NCI-H2227 (cell line): ENCODE data around the gene ZNF283.
"Not testable (repeated sequence)": the region's sequence is repeated elsewhere in the genome, so short reads cannot be mapped to it uniquely, and the experiment has no call there.

ENCODE experiments used
- DNase-seq: peaks from one replicate; lab custom pipeline; 2025; ENCODE audit not compliant: unreplicated experiment; lab: John Stamatoyannopoulos, UW

ZNF283 gene

DNA sequence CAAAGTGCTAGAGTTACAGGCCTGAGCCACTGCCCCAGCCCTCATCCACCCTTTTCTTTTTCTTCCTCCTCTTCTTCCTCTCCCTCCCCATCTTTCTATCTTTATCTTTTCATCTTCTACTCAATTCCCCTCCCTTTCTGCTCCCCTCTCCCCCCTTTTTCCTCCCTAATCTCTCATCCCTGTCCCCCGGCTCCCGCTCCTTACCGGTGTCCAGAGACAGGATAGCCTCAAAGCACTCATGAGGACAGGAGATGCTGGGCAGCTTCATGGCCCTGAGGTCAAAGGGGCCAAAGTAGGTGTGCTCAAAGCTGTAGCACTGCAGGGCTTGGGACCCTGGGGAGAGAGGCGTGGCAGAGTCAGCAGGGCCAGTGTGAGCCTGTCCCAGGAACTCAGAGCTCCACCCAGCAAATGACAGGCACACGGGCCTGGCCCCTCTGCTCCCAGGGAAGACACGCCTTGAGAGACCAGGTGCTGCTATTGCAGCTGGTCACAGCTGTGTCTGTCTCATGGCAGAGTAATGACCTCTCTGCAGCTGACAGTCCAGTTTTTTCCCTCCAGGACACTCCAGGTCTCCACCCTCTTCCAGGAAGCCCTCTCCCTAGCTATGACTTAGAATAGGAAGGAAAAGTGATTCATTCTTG lies 27.5 kb upstream of the ZNF283 start:
- DNase-seq, result no peak

DNA sequence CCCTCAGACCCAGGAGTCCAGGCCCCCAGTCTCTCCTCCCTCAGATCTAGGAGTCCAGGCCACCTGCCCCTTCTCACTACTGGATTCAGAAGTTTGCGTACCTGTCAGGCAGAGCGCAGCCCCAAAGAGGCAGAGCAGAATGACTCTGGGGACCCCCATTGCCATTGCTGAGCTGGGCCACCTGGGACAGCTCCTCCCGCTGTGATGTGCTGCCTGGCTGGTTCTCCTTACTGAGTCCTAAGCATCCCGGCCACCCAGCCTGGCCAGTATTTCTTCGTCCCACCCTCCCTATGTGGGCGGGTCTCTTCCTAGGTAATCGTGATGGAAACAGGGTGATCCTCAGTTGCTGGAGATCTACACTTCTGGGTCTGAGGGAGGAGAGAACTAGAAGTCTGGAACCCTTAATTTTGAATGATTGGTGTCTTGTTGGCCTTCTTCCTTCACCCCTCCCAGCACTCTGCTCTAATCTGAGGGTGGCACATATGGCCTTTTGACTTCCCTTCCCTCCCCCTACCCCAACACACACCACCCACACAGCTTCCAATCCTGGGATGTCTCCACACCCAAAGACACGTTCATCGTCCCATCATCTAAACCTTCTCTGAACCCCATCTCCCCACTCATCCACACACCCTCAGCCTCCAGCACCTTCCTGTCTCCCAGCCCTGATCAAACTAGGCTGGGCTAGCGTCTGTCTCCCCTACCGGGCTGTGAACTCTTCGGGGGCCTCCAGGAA lies 24.7 kb upstream of the ZNF283 start, which contains the start of gene LYPD5:
TSS of gene LYPD5 (minus strand) at position 232 of the 736 bp plus-strand sequence. CDS start at position 165, 67 bp downstream.
- DNase-seq, result no peak

DNA sequence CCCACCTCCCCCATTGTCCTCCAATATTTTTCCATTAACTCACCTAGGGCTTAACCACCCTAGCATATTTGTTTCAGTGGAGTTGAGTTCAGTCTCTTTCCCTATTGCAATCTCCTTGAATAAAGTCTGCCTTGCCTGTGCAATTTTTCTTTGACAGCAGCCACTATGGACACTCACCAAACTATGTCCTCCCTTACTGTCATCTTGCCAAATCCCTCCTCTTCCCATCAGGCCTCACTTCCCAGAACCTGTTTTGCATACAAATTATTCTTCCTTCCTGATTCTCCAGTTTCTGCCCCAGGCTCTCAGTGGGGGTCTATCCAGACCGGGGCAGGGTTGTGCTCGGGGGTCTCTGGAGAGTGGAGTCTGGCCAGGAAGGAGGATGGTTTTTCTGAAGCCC lies 22.7 kb upstream of the ZNF283 start:
- DNase-seq, result no peak

DNA sequence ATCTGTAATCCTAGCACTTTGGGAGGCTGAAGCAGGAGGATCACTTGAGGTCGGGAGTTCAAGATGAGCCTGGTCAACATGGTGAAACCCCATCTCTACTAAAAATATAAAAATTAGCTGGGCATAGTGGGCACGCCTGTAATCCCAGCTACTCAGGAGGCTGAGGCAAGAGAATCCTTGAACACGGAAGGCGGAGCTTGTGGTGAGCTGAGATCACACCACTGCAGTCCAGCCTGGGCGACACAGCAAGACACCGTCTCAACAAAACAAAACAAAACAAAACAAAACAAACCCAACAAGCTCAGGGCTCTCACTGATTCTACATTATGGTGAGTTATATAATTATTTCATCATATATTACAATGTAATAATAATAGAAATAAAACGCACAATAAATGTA lies 20.7 kb upstream of the ZNF283 start:
- not testable (repeated sequence) for DNase-seq

DNA sequence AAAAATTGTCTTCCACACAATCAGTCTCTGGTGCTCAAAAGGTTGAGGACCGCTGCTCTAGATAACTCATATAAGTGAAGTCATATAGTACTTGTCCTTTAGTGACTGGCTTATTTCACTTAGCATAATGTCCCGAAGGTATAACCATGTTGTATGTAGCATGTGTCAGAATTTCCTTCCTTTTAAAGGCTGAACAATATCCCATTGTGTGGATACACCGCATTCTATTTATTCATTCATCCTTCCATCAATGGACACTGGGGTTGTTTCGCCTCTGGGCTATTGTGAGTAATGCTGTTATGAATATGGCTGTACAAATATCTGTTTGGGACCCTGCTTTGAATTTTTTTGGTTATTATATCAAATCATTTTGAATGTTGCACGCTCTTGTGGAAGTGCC lies 20.3 kb upstream of the ZNF283 start:
- no peak for DNase-seq

DNA sequence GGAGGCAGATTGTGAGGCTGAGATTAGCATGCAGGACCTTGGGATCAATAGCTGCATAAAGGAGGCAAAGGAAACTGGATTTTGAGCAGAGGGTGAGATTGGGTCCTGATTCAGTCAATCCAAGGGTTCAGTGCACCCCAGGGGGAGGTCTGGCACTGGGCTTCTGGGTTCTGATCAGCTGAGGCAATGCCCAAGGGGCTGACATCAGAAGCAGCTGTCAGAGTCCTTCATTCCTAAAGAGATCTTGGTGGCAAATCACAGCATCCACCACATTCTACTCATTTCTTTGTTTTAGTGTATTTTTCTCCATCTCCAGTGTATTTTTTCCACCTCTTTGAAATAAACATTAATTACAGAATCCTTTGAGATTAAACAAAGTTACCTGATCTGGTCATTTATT lies 19.5 kb upstream of the ZNF283 start:
- DNase-seq, result no peak

DNA sequence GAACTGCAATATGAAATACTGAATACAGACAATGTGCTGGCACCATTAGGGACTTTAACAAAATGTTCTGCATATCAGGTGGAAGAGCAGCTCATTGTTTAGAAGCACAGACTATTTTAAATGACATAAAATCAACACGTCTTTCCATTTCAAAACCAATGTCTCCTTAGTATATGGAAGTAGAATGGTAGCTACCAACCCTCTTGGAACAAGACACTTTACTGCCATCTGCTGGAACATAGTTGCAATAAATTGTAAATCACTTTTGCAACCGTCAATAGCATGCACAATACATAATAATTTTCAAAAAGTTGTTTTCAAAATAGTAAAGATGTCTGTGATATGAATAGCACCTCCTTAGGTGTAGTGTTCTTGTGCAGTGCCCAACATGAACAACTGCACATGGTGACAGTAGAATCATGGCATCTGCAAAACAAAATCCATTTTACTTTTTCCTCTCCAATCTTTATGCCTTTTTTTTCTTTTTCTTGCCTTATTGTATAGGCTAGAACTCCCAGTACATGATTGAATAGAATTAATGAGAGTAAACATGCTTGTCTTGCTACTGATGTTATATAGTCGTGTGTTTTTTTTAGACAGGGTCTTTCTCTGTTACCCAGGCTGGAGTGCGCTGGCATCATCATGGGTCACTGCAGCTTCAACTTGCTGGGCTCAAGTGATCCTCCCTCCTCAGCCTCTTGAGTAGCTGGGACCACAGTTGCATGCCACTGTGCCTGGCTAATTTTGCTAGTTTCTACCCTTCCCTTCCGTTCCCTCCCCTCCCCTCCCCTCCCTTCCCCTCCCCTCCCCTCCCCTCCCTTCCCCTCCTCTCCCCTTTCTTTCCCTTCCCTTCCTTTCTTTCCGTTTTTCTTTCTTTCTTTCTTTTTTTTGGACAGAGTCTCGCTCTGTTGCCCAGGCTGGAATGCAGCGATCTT lies 17.1 kb upstream of the ZNF283 start:
- peak; percentile 15 for DNase-seq

DNA sequence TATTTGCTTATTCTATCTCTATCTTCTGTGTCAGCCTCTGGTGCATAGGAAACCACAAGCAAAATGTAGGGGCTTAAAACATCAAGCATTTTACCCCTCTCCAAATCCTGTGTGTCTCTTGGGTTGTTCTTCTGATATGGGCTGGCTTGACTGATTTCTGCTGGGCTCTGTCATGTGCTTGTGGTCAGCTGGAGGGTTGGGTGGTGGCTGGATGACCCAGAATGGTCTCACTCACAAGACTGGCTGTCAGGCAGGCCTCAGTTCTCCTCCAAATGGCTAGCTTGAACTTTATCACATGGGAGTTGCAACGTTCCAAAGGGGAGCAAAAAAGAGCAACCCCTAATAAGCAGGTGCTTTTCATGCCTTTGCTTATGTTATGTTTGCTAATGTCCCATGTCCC lies 15.3 kb upstream of the ZNF283 start:
- DNase-seq, result no peak

DNA sequence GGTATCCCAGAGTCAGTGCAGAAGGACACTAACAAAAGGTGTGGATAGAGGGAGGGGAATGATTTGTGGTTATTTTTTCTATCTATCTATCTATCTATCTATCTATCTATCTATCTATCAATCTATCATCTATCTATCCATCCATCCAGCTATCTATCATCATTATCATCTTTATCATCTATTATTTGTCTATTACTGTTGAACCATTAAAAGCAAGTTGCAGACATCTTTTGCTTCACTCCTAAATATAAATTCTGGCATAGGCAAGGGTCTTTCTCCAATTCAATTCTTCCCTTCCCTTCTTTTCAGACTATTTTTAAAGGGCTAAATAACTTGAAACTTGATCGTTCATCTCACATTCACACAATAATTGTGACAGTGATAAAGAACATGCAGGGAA lies 14.9 kb upstream of the ZNF283 start:
- DNase-seq, result no peak

DNA sequence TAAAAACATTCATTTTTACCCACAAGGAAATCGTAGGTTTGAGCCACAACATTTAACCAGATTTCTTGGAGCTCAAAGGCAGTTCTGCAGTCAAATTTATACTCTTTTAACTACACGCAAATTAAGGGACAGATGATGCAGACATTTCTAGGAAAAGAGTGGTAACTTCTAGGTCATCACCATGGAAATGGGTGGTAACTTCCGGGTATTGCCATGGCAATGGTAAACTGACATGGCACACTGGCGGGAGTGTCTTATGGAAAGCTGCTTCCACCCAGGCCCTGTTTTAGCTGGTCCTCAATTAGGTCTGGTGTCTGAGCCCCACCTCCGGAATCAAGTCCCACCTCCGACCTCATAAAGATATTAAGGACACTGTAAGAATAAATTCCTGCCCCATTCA lies 14.4 kb upstream of the ZNF283 start:
- DNase-seq, result no peak

DNA sequence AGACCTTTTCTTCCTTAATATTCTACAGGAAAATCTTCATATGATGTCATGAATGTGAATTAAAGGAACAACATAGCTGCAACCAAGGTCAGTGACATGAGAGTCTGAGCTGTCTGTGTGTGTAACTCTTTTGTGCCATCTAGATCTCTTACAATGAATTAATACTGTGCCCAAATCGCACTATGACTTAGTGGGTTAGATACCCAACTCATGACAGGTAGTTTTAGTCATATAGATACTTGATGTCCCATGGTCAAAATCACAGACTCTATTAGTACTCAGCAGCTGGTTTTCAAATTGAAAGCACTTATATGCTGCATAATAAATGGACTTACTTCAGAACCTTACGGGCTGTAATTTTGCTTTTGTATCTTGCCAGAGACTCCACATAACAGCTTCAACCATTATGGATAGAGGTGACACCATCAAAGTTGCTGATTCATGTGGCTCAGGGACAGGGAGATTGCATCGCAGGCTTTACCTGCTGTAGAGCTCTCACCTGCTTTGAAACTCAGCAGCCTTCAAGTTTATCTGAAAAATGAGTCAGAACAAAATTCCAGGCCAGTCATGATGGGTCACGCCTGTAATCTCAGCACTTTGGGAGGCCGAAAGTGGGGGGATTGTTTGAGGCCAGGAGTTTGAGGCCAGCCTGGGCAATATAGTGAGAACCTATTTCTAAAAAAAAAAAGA lies 12.3 kb upstream of the ZNF283 start:
- DNase-seq, result no peak

DNA sequence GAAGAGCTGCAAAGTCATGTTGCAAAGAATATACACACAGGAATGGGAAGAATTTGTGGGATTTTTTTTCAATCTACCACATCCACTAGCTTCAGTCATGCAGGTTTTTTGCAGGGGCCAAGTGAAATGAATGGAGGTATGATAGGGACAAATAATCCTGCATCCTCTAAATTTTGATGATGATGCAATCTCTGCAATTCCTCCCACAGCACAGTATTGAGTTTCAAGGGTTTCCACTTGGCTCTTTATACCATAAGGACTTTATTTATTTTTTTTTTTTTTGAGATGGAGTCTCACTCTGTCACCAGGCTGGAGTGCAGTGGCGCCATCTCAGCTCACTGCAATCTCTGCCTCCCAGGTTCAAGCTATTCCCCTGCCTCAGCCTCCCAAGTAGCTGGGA lies 9.7 kb upstream of the ZNF283 start:
- DNase-seq, result not testable (repeated sequence)

DNA sequence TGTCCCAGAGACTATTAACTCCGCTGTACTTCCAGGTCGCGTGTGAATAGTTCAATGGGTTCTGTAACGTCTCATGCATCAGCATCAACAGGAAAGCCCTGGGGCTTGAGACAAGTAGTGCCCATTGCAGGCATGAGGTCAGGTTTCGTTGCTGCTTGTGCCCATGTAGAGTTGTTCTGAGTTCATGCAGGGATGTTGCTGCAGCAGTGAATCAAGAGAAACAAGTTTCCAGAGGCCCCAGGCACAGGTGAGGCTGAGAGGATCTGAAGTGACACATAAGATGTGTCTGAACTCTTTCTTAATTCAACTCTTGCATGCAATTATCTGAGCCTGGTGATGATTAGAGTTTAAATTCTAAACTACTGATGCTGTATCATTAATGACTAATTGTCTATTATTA lies 8.6 kb upstream of the ZNF283 start:
- no peak for DNase-seq

DNA sequence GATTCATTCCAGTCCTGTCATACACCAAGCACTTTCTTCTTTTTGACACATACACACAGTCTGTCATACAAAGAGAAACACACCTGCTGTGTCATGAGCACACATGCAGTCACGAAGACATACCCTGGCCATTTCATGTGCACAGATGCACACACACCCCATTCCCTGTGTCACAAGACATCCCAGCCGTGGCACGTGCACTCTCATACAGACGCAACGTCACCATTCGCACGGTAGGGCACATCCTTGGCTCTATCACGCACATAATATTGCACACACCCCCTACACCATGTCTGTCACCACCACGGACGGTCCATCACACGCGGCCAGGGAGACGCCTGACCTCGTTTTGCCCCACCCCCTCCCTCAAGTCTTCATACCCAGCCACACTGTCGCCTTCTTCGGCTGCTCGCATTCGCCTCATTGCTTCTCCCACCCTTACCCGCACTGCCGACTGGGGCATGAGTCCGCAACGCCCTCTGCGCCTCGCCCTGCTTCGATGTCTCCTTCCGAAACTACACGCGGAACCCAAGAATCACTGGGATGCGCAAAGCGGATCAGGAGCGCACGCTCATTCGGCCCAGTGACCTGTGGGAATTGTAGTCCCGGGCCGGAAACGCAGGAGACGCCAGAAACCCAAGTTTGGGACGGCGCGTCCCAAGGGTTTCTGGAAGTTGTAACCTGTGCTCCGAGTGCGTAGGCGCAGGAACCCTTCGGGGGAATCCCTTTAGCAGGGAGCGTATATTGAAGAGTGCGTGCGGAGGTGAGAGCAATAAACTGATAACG lies 6.8 kb upstream of the ZNF283 start:
- DNase-seq, result no peak

DNA sequence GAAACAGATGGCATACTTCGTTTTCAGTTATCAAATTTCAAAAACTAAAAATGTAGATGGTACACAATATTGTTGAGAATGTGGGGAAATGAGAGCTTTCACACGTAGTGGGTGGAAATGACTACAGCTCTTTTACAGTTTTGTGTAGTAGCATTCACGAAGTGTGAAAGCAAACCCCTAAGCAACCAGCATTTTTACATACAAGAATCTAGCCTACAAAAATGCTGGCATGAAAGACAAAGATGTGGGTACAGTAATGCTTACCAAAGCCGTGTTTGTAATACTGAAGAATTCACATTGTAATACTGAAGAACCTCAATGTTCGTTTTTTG lies 6.3 kb upstream of the ZNF283 start:
- DNase-seq, result no peak

DNA sequence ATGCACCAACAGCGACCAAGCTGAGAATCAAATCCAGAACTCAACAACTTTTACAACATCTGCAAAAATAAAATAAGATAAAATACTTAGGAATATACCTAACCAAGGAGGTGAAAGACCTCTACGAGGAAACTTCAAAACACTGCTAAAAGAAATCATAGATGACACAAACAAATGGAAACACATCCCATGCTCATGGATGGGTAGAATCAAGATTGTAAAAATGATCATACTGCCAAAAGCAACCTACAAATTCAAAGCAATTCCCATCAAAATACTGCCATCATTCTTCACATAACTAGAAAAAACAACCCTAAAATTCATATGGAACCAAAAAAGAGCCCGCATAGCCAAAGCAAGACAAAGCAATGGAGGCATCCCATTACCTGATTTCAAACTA lies 3.3 kb upstream of the ZNF283 start:
- not testable (repeated sequence) for DNase-seq

DNA sequence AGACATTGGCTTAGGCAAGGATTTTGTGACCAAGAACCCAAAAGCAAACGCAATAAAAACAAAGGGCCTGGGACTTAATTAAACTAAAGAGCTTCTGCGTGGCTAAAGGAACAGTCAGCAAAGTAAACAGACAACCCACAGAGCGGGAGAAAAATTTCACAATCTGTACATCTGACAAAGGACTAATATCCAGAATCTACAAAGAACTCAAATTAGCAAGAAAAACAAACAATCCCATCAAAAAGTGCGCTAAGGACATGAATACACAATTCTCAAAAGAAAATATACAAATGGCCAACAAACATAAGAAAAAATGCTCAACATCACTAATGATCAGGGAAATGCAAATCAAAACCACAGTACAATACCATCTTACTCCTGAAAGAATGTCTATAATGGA lies 2.5 kb upstream of the ZNF283 start:
- DNase-seq, result not testable (repeated sequence)

DNA sequence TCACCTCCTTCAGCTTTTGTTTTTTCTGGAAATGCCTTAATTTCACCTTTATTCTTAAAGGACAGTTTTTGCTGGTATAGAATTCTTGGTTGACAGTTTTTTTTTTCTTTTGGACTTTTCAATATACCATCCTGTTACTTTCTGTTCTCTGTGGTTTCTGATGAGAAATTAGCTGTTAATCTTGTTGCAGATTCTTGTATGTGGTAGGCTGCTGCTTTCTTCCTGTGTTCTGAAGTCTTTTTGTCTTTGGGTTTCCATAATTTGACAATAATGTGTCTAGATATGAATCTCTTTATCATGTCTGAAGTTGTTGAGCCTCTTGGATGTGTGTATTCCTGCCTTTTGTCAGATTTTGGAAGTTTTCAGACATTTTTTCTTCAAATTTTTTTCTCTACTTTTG lies 12.0 kb downstream of the ZNF283 start:
- no peak for DNase-seq

DNA sequence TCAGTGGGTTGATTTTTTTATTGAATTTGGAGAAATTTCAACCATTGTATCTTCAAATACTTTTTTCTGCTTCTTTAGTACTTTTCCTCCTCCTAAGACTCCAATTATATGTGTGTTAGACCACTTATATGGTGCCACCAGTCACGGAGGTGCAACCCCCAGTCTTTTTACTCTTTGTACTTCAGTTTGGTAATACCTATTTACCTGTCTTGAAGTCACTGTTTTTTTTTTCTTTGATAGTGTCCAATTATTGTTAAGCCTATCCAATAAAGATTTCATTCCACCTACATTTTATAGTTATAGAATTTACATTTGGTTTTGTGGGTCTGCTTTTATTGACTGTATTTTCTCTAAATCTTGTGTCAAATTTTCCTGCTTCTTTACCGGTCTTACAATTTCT lies 14.9 kb downstream of the ZNF283 start:
- DNase-seq, result no peak

DNA sequence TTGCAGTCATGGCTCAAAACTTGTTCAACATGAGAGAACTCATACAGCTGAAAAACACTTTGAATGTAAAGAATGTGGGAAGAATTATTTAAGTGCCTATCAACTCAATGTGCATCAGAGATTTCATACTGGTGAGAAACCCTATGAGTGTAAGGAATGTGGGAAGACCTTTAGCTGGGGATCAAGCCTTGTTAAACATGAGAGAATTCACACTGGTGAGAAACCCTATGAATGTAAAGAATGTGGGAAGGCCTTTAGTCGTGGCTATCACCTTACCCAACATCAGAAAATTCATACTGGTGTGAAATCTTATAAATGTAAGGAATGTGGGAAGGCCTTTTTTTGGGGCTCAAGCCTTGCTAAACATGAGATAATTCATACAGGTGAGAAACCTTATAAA lies 20.1 kb downstream of the ZNF283 start:
- no peak for DNase-seq

DNA sequence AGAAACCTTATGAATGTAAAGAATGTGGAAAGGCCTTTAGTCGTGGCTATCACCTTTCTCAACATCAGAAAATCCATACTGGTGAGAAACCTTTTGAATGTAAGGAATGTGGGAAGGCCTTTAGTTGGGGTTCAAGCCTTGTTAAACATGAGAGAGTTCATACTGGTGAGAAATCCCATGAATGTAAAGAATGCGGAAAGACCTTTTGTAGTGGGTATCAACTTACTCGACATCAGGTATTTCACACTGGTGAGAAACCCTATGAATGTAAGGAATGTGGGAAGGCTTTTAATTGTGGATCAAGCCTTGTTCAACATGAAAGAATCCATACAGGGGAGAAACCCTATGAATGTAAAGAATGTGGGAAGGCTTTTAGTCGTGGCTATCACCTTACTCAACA lies 20.8 kb downstream of the ZNF283 start:
- no peak for DNase-seq
